ENCODE measurements around the gene ECI1. TPM values are rescaled to one million over a fixed set of nuclear protein-coding genes. Genes with fewer than 3 reads are reported as not detected.

The ECI1 gene
- total RNA-seq, 1 experiment from 2014 or later, result 71.7 TPM

GRCh38 chr16:2284001-2284770 is 32.8 kb upstream of the ECI1 start:
- H3K27ac ChIP-seq (ENCODE audit: low read length), result no peak overlapping the region
- H3K9ac ChIP-seq (ENCODE audit: low read length), result no peak overlapping the region
- intact Hi-C loops (cut with micrococcal nuclease), result no loop called here
- TF ChIP-seq EZH2phosphoT487 (IDR thresholded peaks at IDR 0.05; ENCODE audit: borderline replicate concordance, low read length) (no peak), CTCF (conservative IDR thresholded peaks at IDR 0.05; ENCODE audit: low read depth, low read length) (no peak), EZH2 (IDR thresholded peaks at IDR 0.05; ENCODE audit: low read length, unreplicated experiment) (no peak)
- no peak overlapping the region for H3K4me3 ChIP-seq (ENCODE audit: low read length)
- H2AFZ ChIP-seq (ENCODE audit: low read length), result no peak overlapping the region
- no peaks in the 10 kb centered on the region for H3K79me2 ChIP-seq (ENCODE audit: low read length)
- no peaks in the 10 kb centered on the region for H3K36me3 ChIP-seq (ENCODE audit: low read depth, low read length)
- ATAC-seq (no peak), DNase-seq (no peak)
- CTCF ChIA-PET, result no interaction called here
- no TSS peak for BruUV-seq (replicated peaks)
- H3K4me2 ChIP-seq (ENCODE audit: low read length), result no peak overlapping the region
- H3F3A ChIP-seq (ENCODE audit: low read length, unreplicated experiment), result no peaks in the 10 kb centered on the region
- H3K27me3 ChIP-seq (ENCODE audit: low read length), result no peaks in the 10 kb centered on the region
- no peaks in the 10 kb centered on the region for H3K9me3 ChIP-seq (ENCODE audit: low read length)
- POLR2A ChIA-PET (ENCODE audit: unreplicated experiment), result no interaction called here
- no peaks in the 10 kb centered on the region for H4K20me1 ChIP-seq (ENCODE audit: low read length)
- H3K9me2 ChIP-seq (replicated peaks; ENCODE audit: low read length), result no peaks in the 10 kb centered on the region
- H3K4me1 ChIP-seq (ENCODE audit: insufficient read depth, low read length), result no peaks in the 10 kb centered on the region

GRCh38 chr16:2282866-2283555 is 31.6 kb upstream of the ECI1 start:
- ATAC-seq (no peak), DNase-seq (no peak)
- H3K9ac ChIP-seq (ENCODE audit: low read length), result no peak overlapping the region
- H3K4me3 ChIP-seq (ENCODE audit: low read length), result no peak overlapping the region
- no peak overlapping the region for H3K27ac ChIP-seq (ENCODE audit: low read length)
- H4K20me1 ChIP-seq (ENCODE audit: low read length), result no peaks in the 10 kb centered on the region
- BruUV-seq (replicated peaks), result no TSS peak
- H3K4me1 ChIP-seq (ENCODE audit: insufficient read depth, low read length), result no peaks in the 10 kb centered on the region
- no peaks in the 10 kb centered on the region for H3F3A ChIP-seq (ENCODE audit: low read length, unreplicated experiment)
- intact Hi-C loops (cut with micrococcal nuclease), result no loop called here
- H3K79me2 ChIP-seq (ENCODE audit: low read length), result no peaks in the 10 kb centered on the region
- H2AFZ ChIP-seq (ENCODE audit: low read length), result no peak overlapping the region
- no peaks in the 10 kb centered on the region for H3K9me3 ChIP-seq (ENCODE audit: low read length)
- CTCF ChIA-PET, result no interaction called here
- no peaks in the 10 kb centered on the region for H3K9me2 ChIP-seq (replicated peaks; ENCODE audit: low read length)
- no peak overlapping the region for H3K4me2 ChIP-seq (ENCODE audit: low read length)
- TF ChIP-seq CTCF (conservative IDR thresholded peaks at IDR 0.05; ENCODE audit: low read depth, low read length) (no peak), EZH2 (IDR thresholded peaks at IDR 0.05; ENCODE audit: low read length, unreplicated experiment) (no peak), EZH2phosphoT487 (IDR thresholded peaks at IDR 0.05; ENCODE audit: borderline replicate concordance, low read length) (no peak)
- POLR2A ChIA-PET (ENCODE audit: unreplicated experiment), result no interaction called here
- no peaks in the 10 kb centered on the region for H3K36me3 ChIP-seq (ENCODE audit: low read depth, low read length)
- H3K27me3 ChIP-seq (ENCODE audit: low read length), result no peaks in the 10 kb centered on the region

- Histone ChIP-seq H4K20me1 (ENCODE audit: low read length) (no peaks in the 10 kb centered on the region), H3K36me3 (ENCODE audit: low read depth, low read length) (no peaks in the 10 kb centered on the region), H3K79me2 (ENCODE audit: low read length) (no peaks in the 10 kb centered on the region), H3K4me2 (ENCODE audit: low read length) (no peak overlapping the region), H3K9me2 (replicated peaks; ENCODE audit: low read length) (no peaks in the 10 kb centered on the region), H3K4me3 (ENCODE audit: low read length) (no peak overlapping the region), H3K27me3 (ENCODE audit: low read length) (no peaks in the 10 kb centered on the region), H2AFZ (ENCODE audit: low read length) (no peak overlapping the region), H3K9me3 (ENCODE audit: low read length) (no peaks in the 10 kb centered on the region), H3F3A (ENCODE audit: low read length, unreplicated experiment) (no peaks in the 10 kb centered on the region), H3K9ac (ENCODE audit: low read length) (no peak overlapping the region), H3K4me1 (ENCODE audit: insufficient read depth, low read length) (no peaks in the 10 kb centered on the region), H3K27ac (ENCODE audit: low read length) (no peak overlapping the region)
- CTCF ChIA-PET, result no interaction called here
- BruUV-seq (replicated peaks), result no TSS peak
- no peak for ATAC-seq
- TF ChIP-seq EZH2phosphoT487 (IDR thresholded peaks at IDR 0.05; ENCODE audit: borderline replicate concordance, low read length) (no peak), CTCF (conservative IDR thresholded peaks at IDR 0.05; ENCODE audit: low read depth, low read length) (no peak), EZH2 (IDR thresholded peaks at IDR 0.05; ENCODE audit: low read length, unreplicated experiment) (no peak)
- intact Hi-C loops (cut with micrococcal nuclease), result no loop called here
- POLR2A ChIA-PET (ENCODE audit: unreplicated experiment), result no interaction called here
- no peak for DNase-seq
Measured at GRCh38 chr16:2282262-2282661, 30.9 kb upstream of the ECI1 start.
